A549 (cell line): ENCODE data around the gene WNT9A. TPM values are rescaled to one million over a fixed set of nuclear protein-coding genes. Genes with fewer than 3 reads are reported as not detected.
A peak's percentile ranks its signal among the peaks of the same experiment; 100 is the strongest.

Source experiments
- ATAC-seq, 2 experiments: fragments of 200-7000 bp in 1 of 2; fragments of >200 bp in 1 of 2; cut with Nextera tagmentation in 1 of 2; cut with Tn5 transposase in 1 of 2; 3 replicates each; pipeline versions ENCODE4 v1.8.0 to v1.9.1; 2018 to 2020; ENCODE audit warnings: mild to moderate bottlenecking in 1 of 2, moderate library complexity in 1 of 2
- CTCF ChIA-PET: fragments of 300-600 bp; sonication (Branson Sonifier 250); formaldehyde crosslinking; extraction: SDS; loops from one replicate; lab custom pipeline; 2021; ENCODE audit warnings: antibody characterized with exemption, inconsistent platforms; lab: Yijun Ruan, JAX
- POLR2A ChIA-PET: fragments of 350-600 bp; formaldehyde crosslinking; extraction: SDS; loops from one replicate; lab custom pipeline; 2021; ENCODE audit warnings: antibody characterized with exemption, inconsistent platforms; lab: Yijun Ruan, JAX
- DNase-seq, 2 experiments: peaks; one replicate each; pipeline versions ENCODE4 v3.0.0 to v3.0.0-alpha.2; 2011 to 2016; ENCODE audit warnings: low read depth in 1 of 2, low spot score in 1 of 2
- FAIRE-seq: peaks from 2 replicates; lab custom pipeline; 2011; peaks lifted over from hg19 to GRCh38; lab: Jason Lieb, UNC
- H3K27ac ChIP-seq, 2 experiments: fragments of >200 bp; sonication (Bioruptor Twin); formaldehyde crosslinking; 3 replicates each; pipeline ENCODE4 v1.5.1; 2016 to 2017
- H3K4me1 ChIP-seq: fragments of >200 bp; sonication (Bioruptor Twin); formaldehyde crosslinking; 3 replicates; pipeline ENCODE4 v1.6.1; 2016
- H3K4me2 ChIP-seq: fragments of >200 bp; sonication (Bioruptor Twin); formaldehyde crosslinking; 3 replicates; pipeline ENCODE4 v1.6.1; 2016
- H3K4me3 ChIP-seq: fragments of >200 bp; sonication (Bioruptor Twin); formaldehyde crosslinking; 3 replicates; pipeline ENCODE4 v1.5.1; 2016
- H3K9me3 ChIP-seq: fragments of >200 bp; sonication (Bioruptor Twin); formaldehyde crosslinking; 3 replicates; pipeline ENCODE4 v1.6.1; 2016
- ATOH8 ChIP-seq: fragments of 250-450 bp; sonication (Bioruptor Pico); IDR thresholded peaks from 2 replicates; pipeline ENCODE4 v1.5.0; 2020; ENCODE audit warnings: low read depth, mild to moderate bottlenecking, moderate library complexity
- BCL3 ChIP-seq: fragments of >200 bp; sonication (Bioruptor Twin); formaldehyde crosslinking; IDR thresholded peaks from 3 replicates; pipeline ENCODE4 v1.6.1; 2016
- CHD2 ChIP-seq: fragments of 150-350 bp; IDR thresholded peaks from 2 replicates; pipeline ENCODE4 v1.6.1; 2014; ENCODE audit warnings: low read length; ENCODE audit not compliant: partially characterized antibody
- CTCF ChIP-seq: fragments of >200 bp; sonication (Bioruptor Twin); formaldehyde crosslinking; IDR thresholded peaks from 3 replicates; pipeline ENCODE4 v1.5.1; 2016
- E2F6 ChIP-seq: IDR thresholded peaks from 2 replicates; pipeline ENCODE4 v1.6.1; 2012; ENCODE audit warnings: low read depth, borderline replicate concordance
- EHMT2 ChIP-seq: fragments of 200-600 bp; sonication (generic); IDR thresholded peaks from 2 replicates; pipeline ENCODE4 v1.6.1; 2016; ENCODE audit warnings: antibody characterized with exemption, low read depth, mild to moderate bottlenecking, moderate library complexity
- ESRRA ChIP-seq: fragments of 150-350 bp; IDR thresholded peaks from 2 replicates; pipeline ENCODE4 v1.6.1; 2014; ENCODE audit warnings: mild to moderate bottlenecking, low read length, borderline replicate concordance
- HEYL ChIP-seq: fragments of 250-450 bp; sonication (Bioruptor Pico); IDR thresholded peaks from 2 replicates; pipeline ENCODE4 v1.8.0; 2021; ENCODE audit warnings: mild to moderate bottlenecking, moderate library complexity
- JUN ChIP-seq, 2 experiments: fragments of >200 bp; sonication (Bioruptor Twin); formaldehyde crosslinking; IDR thresholded peaks; 2 replicates in 1 of 2; 3 replicates in 1 of 2; pipeline ENCODE4 v1.6.1; 2016 to 2017
- JUNB ChIP-seq: fragments of >200 bp; sonication (Bioruptor Twin); formaldehyde crosslinking; IDR thresholded peaks from 2 replicates; pipeline ENCODE4 v1.6.1; 2016
- KDM5A ChIP-seq: fragments of 200-600 bp; sonication (generic); IDR thresholded peaks from 2 replicates; pipeline ENCODE4 v1.6.1; 2016; ENCODE audit warnings: antibody characterized with exemption, mild to moderate bottlenecking
- MAX ChIP-seq: IDR thresholded peaks from 2 replicates; pipeline ENCODE4 v1.6.1; 2012
- NPAS2 ChIP-seq: fragments of 250-450 bp; sonication (Bioruptor Pico); IDR thresholded peaks from 2 replicates; pipeline ENCODE4 v1.8.0; 2022; ENCODE audit warnings: mild to moderate bottlenecking, moderate library complexity, borderline replicate concordance
- PBX3 ChIP-seq: IDR thresholded peaks from 2 replicates; pipeline ENCODE4 v1.6.1; 2012
- POLR2A ChIP-seq: IDR thresholded peaks from 2 replicates; pipeline ENCODE4 v1.6.1; 2012; ENCODE audit warnings: mild to moderate bottlenecking, low read length
- RAD21 ChIP-seq, 2 experiments: fragments of >200 bp in 1 of 2; sonication (Bioruptor Twin) in 1 of 2; formaldehyde crosslinking in 1 of 2; IDR thresholded peaks in 1 of 2; conservative IDR thresholded peaks in 1 of 2; 2 replicates in 1 of 2; 3 replicates in 1 of 2; pipeline ENCODE4 v1.6.1; 2012 to 2018; ENCODE audit warnings: inconsistent platforms in 1 of 2
- RCOR1 ChIP-seq: fragments of 150-350 bp; IDR thresholded peaks from 2 replicates; pipeline ENCODE4 v1.6.1; 2014; ENCODE audit warnings: antibody characterized with exemption, low read length, low read depth
- REST ChIP-seq: fragments of 200-600 bp; sonication (generic); IDR thresholded peaks from 2 replicates; pipeline ENCODE4 v1.6.1; 2016; ENCODE audit warnings: antibody characterized with exemption, mild to moderate bottlenecking, moderate library complexity
- ZFP36 ChIP-seq: fragments of 450-650 bp; IDR thresholded peaks from 2 replicates; pipeline ENCODE4 v1.6.1; 2014; ENCODE audit warnings: borderline replicate concordance; ENCODE audit not compliant: partially characterized antibody
- WGBS: methylation state at CpG from one replicate; pipeline ENCODE4 v1.1.6; 2017; ENCODE audit errors: missing lambda C conversion rate; 5-methylcytosine and 5-hydroxymethylcytosine counted together
- polyA minus RNA-seq: library from RNA; depleted of rRNA, polyadenylated mRNA; stranded (reverse); fragments of >200 nt; gene quantifications from 2 replicates; pipeline ENCODE4 v1.2.3, GENCODE V29; 2011; rRNA and poly(A)+ RNA removed
- polyA plus RNA-seq, 4 experiments: library from polyadenylated mRNA; depleted of rRNA in 3 of 4; stranded (reverse); fragments of >200 nt; fragmentation: RNase III in 1 of 4; extraction: RNeasy Plus Mini Kit Qiagen cat#74134 plus additional on column Dnase treatment in 1 of 4; gene quantifications; 2 replicates in 3 of 4; 3 replicates in 1 of 4; pipeline ENCODE4 v1.2.3, GENCODE V29; 2011 to 2017

WNT9A gene
- polyA plus RNA-seq (2011; rRNA removed) (0.75 and 0.86 TPM in 2 replicates), polyA plus RNA-seq (2017; fragmentation: RNase III; extraction: RNeasy Plus Mini Kit Qiagen cat#74134 plus additional on column Dnase treatment) (1.2 TPM in 3 replicates), polyA minus RNA-seq (0.73 and 1.0 TPM in 2 replicates)
- polyA plus RNA-seq (2012; cell fraction: cytosol; rRNA removed) = 0.96 and 1.3 TPM in 2 replicates
- 3.0 and 3.5 TPM in 2 replicates for polyA plus RNA-seq (2012; cell fraction: nucleus; rRNA removed)

- DNase-seq = peak; percentile 33 to 47
- no peak for FAIRE-seq
- POLR2A ChIA-PET = interaction anchor here (0.7 to 1.9 kb wide), 4 partner anchors 39 to 213 kb away, joined by 3 to 5 read pairs (median 4); partner anchors contain the start of gene JMJD4
These were observed at the start of gene WNT9A for GRCh38 chr1:227947676-227948492. WNT9A (minus strand) TSS chr1:227947932; CDS start chr1:227947887, 45 bp downstream.

GRCh38 chr1:227996187-227996950 lies 48.6 kb upstream of the WNT9A start:
- no peaks in the 10 kb centered on the region for H3K4me1 ChIP-seq
- ATAC-seq = no peak
- H3K4me3 ChIP-seq = no peak overlapping the region
- H3K4me2 ChIP-seq = no peak overlapping the region
- ChIA-PET POLR2A (no interaction called here), CTCF (interaction anchor here (1.4 to 2.0 kb wide), 2 partner anchors 9 to 43 kb away, joined by 3 to 13 read pairs; no protein-coding TSS in a partner anchor)
- DNase-seq = no peak
- peaks cover 33% of the 10 kb centered on the region for H3K9me3 ChIP-seq
- WGBS = 0% methylated on average over 1 of the region's 1 CpG
- no peak for FAIRE-seq
- H3K27ac ChIP-seq = no peak overlapping the region
- TF ChIP-seq E2F6 (no peak), MAX (no peak), NPAS2 (CRISPR knock-in tag) (no peak), ZFP36 (no peak), HEYL (CRISPR knock-in tag) (no peak), PBX3 (no peak), REST (no peak), JUN (IDR thresholded peaks at IDR 0.05) (no peak), RAD21 (conservative IDR thresholded peaks at IDR 0.05 in 1 of 2, IDR thresholded peaks at IDR 0.05 in 1 of 2) (no peak), BCL3 (no peak), CTCF (no peak), KDM5A (no peak), ESRRA (no peak), ATOH8 (CRISPR knock-in tag) (no peak), EHMT2 (no peak)

More at GRCh38 chr1:227947676-227948492, at the start of gene WNT9A:
- TF ChIP-seq RCOR1 = no peak
- TF ChIP-seq BCL3 = peak; percentile 62; the same call in 1 of the 3 replicates
- peak; percentile 77 for TF ChIP-seq POLR2A
- peak in 1 of 2 experiments; percentile 46; a peak in 1 of 5 replicates for TF ChIP-seq JUN (IDR thresholded peaks at IDR 0.05)
- no peak for TF ChIP-seq JUNB
- TF ChIP-seq CHD2 = no peak
- CTCF ChIA-PET = interaction anchor here (0.7 to 10.5 kb wide), 15 partner anchors 11 to 466 kb away, joined by 3 to 166 read pairs (median 3); partner anchors contain the start of gene ARF1
- H3K4me3 ChIP-seq = peak within 1 kb of the TSS; percentile 66
- peak within 1 kb of the TSS; percentile 98 for H3K4me2 ChIP-seq
- peaks cover 12% of the 10 kb centered on the region for H3K4me1 ChIP-seq
- WGBS = 49% methylated on average over 3 of the region's 120 CpGs
- peak; percentile 27 to 34 for ATAC-seq
- no peaks in the 10 kb centered on the region for H3K9me3 ChIP-seq
- peak within 1 kb of the TSS; percentile 67 to 89 for H3K27ac ChIP-seq
